NCI-H69 (cell line): Measurements from ENCODE around the gene VSNL1.

Source experiments
- DNase-seq: peaks from one replicate; lab custom pipeline; 2025; lab: John Stamatoyannopoulos, UW

The VSNL1 gene

DNA sequence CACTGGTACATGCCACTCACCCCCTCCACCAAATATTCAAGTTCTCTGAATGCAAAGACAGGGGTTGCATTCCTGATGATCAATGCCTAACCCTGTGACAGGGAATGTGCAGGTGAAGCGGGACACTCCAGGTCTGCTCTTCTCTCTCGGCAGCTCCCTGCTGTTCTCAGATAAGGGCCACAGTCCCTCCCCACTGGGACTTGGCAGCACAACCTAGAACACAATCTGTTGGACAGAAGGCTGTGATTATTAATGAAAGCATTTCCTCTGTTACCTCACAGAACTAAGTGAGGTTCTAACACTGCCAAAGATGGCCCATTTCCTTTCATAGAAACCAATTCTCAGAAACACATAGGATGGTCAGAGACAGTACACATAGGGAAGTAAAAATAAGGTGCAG is 42.7 kb downstream of the VSNL1 start:
- peak; percentile 1 for DNase-seq

- DNase-seq: no peak
These were observed 43.1 kb downstream of the VSNL1 start for GRCh38 chr2:17583646-17584045.

DNA sequence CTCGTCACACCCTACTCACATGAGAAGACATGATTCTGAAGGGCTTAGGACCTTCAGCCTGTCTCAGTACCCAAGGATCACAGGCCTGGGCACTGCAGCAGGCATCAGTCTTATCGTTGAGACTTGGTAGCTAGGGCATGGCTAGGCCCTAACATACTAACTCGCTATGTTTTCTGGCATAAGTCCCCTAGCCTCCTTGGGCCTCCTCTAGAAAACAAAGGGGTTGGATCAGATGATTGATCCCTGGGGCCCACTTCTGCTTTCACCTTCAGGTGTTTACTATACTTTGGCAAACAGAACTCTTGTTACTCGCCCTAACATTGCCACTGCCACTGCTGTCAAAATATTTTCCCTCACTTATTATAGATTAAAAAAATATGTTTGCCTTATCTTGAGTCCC is 44.2 kb downstream of the VSNL1 start:
- DNase-seq: no peak

- DNase-seq: no peak
These were observed 47.0 kb downstream of the VSNL1 start for GRCh38 chr2:17587469-17587868.

- DNase-seq: no peak
These were observed 47.5 kb downstream of the VSNL1 start for GRCh38 chr2:17588031-17588430.

DNA sequence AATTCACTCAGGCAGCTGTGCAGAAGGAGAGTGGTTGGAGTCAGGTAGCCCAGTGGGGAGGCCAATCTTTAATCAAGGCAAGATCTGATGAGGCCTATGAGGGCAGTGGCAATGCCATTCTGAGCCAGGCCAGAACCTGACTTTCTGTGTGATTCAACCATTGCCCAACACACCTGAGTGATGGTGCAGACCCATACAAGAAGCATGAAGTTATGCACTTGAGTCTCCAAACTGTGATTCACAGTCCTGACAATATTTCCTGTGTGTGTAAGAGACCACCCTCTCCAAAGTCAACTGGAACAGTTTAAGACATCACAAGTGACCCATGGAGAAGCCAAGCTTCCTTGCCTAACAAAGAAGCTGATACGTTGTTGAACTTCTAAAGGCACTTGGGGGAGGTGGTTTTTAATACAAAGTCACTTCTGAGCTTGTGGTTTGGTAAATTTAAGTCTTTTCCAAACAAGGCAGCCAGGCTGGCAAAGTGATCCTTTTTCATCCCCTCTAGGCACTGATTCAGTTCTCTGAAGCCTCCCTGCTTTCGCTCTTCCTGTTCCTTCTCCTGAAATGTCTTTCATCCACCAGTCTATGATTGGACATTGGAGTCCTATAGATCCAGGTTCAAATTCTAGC is 49.0 kb downstream of the VSNL1 start:
- DNase-seq: no peak

- no peak for DNase-seq
These were observed 49.9 kb downstream of the VSNL1 start for GRCh38 chr2:17590342-17590911.

DNA sequence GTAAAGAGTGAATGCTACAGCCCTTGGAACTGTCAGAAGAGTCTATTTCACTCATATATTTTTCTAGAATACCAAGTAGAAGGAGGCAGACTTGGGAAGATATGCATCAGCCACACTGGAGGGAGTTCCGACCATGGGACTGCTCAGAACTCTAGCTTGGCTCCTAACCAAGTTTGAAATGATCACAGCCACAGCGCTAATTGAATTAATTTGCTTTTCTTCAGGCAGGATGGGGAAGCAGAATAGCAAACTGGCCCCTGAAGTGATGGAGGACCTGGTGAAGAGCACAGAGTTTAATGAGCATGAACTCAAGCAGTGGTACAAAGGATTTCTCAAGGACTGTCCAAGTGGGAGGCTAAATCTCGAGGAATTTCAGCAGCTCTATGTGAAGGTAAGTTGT is 51.4 kb downstream of the VSNL1 start:
- DNase-seq: no peak

DNA sequence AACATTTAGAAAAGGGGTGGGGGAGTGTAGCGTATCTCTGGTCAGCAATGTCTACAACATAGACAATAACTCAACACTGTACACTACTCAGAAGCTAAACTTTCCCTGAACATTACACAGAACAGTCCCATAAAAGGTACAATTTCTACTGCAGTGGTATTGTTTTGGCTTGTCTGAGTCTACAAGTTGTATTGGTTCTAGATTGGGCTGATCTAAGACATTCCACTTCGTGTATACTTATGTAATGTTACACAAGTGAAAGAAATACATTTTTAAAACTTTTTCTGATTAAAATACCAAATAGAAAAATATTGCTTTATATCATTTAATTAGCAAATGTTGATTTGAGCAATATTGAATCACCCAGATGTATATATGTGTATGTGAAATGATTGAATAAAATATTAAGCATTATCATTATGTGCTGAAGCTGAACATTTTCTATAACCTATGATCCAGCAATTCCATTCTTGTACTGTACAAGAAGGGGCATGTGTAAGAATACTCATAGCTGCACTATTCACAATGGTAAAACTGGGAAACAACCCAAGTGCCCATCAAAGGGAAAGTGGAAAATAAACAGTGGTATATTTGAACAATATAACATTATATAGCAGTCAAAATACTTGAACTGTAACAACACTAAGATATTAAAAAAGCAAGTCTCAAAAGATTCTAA is 52.4 kb downstream of the VSNL1 start:
- no peak for DNase-seq

GRCh38 chr2:17593445-17593840 is 52.9 kb downstream of the VSNL1 start:
- no peak for DNase-seq

GRCh38 chr2:17593841-17594491 is 53.5 kb downstream of the VSNL1 start:
- DNase-seq: no peak

DNA sequence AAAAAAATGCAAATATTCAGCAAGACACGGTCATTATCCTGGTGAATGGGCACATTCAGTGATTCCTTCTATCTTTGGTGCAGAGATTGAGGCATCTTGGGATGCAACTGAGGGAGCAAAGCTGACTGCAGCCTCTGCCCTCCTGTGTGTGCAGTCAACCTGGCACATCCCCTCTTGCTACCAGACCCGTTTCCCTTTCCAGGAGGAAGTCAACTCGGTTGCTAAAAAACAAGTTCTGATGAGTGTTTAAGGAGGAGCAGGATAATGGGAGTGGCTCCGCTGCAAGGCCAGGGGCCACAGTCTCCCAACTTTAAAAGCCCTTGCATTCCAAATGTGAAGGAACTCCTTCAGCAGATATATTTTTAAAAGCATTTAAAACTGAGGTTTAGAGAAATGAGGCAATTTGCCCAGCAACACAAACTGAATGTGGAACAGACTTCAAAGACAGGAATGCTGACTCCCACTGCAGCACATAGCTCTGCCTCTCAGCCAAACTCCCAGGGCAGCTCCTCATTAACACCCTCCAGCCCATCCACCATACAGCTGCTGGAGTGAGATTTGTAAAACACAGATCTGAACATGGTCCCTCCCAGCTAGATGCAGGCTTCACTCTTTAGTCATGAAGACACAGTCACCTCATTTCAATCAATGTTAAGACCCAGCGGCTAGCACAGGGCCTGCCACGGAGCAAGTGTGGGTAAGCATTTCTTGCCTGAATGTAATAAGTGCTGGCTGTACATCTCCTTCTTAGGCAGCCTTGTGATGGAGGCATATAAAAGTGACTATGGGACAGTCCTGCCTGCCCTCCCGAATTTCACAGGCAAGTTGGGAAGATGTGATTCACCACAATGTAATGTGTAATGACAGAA is 54.3 kb downstream of the VSNL1 start:
- no peak for DNase-seq

GRCh38 chr2:17599617-17600016 is 59.1 kb downstream of the VSNL1 start:
- no peak for DNase-seq

DNA sequence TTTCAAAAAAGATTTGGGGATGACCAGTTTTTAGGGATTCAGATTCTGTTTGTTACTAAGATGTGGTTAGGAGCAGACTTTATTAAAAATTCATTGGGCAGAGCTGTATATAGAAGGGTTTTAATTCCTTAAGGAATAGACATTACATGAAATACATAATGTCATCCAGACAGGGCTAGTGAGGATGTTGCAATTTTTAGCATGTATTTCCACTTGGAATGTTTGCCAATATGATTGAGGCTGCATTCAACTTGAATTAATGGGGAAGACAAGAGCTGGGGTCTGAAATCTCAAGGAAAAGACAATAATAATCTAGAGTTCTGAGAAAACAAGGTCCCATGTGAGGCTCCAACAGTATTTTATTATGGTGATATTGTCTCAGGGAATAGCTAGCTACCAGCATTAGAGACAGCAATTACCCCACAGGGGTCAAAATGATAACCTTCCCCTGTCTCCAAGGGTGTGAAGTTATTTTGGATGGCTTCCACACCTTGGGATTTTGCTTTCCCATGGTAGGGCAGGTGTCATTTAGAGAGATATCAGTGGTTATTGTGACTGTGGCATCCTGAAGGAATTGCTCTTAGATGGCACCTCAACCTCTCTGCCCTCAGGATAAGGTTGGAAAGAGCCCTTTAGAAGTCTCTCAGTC is 60.2 kb downstream of the VSNL1 start:
- DNase-seq: no peak

DNA sequence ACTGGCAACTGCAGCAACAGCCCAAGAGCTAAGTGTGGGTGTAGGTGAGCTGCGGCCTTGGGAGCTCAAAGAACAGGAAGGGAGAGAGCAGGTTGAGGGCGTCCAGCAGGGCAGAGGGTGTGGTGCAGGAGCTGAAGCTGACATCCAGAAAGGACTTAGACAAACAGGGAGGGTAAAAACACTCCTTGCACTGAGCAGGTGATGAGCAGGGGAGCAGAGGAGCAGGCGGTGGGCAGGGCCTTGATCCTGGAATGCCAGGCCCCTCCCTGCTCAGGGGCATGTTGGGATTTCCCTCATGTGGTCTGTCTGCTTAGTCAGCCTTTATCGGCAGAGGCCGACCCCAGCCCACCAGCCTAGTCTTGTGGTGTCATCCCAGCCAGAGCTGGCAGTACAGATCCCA is 63.6 kb downstream of the VSNL1 start:
- no peak for DNase-seq

DNA sequence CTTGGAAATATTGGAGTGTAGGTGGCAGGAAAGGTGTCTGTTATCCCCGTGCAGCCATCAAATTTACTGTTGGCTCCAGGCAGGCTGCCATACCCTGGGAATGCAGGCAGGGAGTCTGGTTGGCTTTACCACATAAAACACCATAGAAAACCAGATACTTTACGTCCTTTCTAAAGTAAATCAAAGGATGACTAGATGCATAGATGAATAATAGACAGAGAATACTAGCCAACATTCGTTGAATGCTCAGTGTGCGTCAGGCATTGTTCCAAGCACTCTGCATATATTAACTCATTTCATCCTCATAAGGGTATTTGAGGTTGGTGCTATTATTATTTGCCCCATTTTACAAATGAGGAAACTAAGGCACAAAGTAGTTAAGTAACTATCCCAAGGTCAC is 65.2 kb downstream of the VSNL1 start:
- no peak for DNase-seq

DNA sequence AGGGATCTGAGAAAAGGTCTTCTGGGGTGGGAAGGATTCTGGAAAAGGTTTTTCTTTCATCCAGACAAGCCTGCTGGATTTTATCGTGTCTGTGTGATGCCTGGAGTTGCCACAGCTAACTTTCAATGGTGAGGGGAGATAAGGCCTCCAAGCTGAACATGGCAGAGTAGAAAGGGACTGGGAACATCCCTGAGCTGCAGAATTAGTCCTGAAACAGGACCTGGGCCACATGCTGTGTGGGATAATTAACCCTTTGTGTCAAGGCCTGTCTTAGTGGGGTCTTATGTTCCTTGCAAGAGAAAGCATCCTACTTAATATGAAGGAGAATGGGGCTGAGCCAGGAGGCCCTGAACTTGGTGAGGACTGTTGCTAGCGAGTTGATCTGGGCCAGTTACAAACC is 66.4 kb downstream of the VSNL1 start:
- no peak for DNase-seq

DNA sequence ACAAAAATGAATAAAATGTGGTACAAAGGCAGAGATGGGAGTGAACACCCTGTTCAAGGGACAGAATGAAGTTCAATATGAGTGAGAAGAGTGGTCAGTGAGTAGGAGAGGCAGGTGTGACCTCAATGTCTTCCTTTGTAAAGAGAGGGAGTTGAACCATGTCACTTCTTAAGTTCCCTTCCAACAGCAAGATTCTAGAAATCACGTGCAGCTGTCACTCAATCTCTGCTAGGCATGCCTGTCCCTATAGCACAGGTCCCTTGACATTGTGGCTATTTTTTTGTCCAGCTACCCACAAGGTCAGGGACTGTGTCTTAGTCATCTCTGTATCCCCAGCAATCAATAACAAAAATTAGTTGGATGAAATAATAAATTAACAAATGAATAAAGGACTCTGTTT is 66.9 kb downstream of the VSNL1 start:
- no peak for DNase-seq

DNA sequence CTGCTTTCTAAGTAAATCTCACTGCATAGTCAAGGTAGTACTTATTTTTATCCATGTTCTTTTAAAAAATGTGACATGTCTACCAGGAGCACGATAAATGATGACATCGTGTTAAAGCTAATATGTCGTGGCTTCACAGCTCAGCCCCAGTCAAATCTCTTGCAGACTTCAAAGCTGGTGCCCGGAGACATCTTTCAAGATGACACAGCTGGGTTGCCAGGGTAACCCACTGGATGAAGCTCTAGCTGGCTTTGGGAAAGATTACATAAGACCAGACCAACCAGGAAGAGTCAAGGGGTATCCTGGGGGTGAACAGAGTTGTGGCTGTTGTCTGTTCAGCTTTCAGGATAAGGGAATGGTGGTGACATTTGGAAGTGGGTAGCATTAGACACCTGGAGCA is 67.8 kb downstream of the VSNL1 start:
- DNase-seq: no peak

- DNase-seq: no peak
These were observed 70.0 kb downstream of the VSNL1 start for GRCh38 chr2:17610521-17610920.

DNA sequence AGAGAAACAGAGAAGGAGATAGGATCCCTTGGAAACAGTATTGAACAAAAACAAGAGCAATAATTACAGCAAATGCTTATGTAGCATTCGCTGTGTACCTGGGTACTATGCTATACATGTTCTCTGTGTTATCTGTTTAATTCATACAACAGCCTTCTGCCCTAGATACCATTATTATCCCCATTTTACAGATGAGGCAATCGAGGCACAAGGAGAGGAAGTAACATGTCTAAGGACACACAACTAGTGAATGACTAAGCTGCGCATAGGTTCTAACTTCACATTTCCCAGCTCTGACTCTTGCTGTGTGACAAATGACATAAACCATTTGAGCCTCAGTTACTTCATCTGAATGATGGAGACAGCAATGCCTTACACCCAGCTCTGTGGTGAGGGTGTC is 70.5 kb downstream of the VSNL1 start:
- no peak for DNase-seq
